H9 (cell line): Measurements from ENCODE around the gene ZNF385D. TPM values are rescaled to one million over a fixed set of nuclear protein-coding genes. Genes with fewer than 3 reads are reported as not detected.

Experiments used
- DNase-seq: peaks from one replicate; pipeline ENCODE4 v3.0.0-alpha.2; 2017
- H2AFZ ChIP-seq: one replicate; pipeline ENCODE4 v1.6.1; 2013; ENCODE audit warnings: mild to moderate bottlenecking, low read length, control low read depth, moderate library complexity
- H2AK5ac ChIP-seq: 2 replicates; pipeline ENCODE4 v1.6.1; 2013; ENCODE audit warnings: low read length, control low read depth, mixed read lengths; ENCODE audit not compliant: insufficient read length
- H2BK120ac ChIP-seq: one replicate; pipeline ENCODE4 v1.6.1; 2013; ENCODE audit warnings: low read depth, mild to moderate bottlenecking, low read length, control low read depth, inconsistent platforms; ENCODE audit not compliant: poor library complexity, severe bottlenecking
- H2BK12ac ChIP-seq: 2 replicates; pipeline ENCODE4 v1.6.1; 2013; ENCODE audit warnings: low read length, control low read depth, mixed read lengths, low read depth; ENCODE audit not compliant: insufficient read length
- H2BK15ac ChIP-seq: 2 replicates; pipeline ENCODE4 v1.6.1; 2013; ENCODE audit warnings: low read depth, low read length, control low read depth
- H2BK20ac ChIP-seq: one replicate; pipeline ENCODE4 v1.6.1; 2013; ENCODE audit warnings: low read depth, mild to moderate bottlenecking, low read length, control low read depth, inconsistent platforms; ENCODE audit not compliant: poor library complexity, severe bottlenecking
- H2BK5ac ChIP-seq: 2 replicates; pipeline ENCODE4 v1.6.1; 2013; ENCODE audit warnings: low read length, control low read depth, mixed read lengths; ENCODE audit not compliant: insufficient read length
- H3K14ac ChIP-seq: 2 replicates; pipeline ENCODE4 v1.6.1; 2013; ENCODE audit warnings: low read length, control low read depth; ENCODE audit not compliant: insufficient read depth
- H3K18ac ChIP-seq: 2 replicates; pipeline ENCODE4 v1.6.1; 2013; ENCODE audit warnings: low read depth, mild to moderate bottlenecking, mixed read lengths, low read length, control low read depth; ENCODE audit not compliant: insufficient read length
- H3K23ac ChIP-seq: 2 replicates; pipeline ENCODE4 v1.6.1; 2013; ENCODE audit warnings: low read length, control low read depth, mixed read lengths, low read depth; ENCODE audit not compliant: insufficient read length
- H3K23me2 ChIP-seq: 2 replicates; pipeline ENCODE4 v1.6.1; 2013; ENCODE audit warnings: low read depth, mild to moderate bottlenecking, mixed read lengths, low read length, control low read depth; ENCODE audit not compliant: insufficient read length, poor library complexity, severe bottlenecking
- H3K27ac ChIP-seq: 2 replicates; pipeline ENCODE4 v1.5.1; 2013; ENCODE audit warnings: low read length, control low read depth, mixed read lengths, low read depth; ENCODE audit not compliant: insufficient read length
- H3K27me3 ChIP-seq: 2 replicates; pipeline ENCODE4 v1.6.1; 2013; ENCODE audit warnings: low read length, control low read depth, inconsistent platforms; ENCODE audit not compliant: insufficient read depth
- H3K4ac ChIP-seq: 2 replicates; pipeline ENCODE4 v1.6.1; 2013; ENCODE audit warnings: low read depth, mild to moderate bottlenecking, control low read depth, inconsistent platforms, low read length, moderate library complexity
- H3K4me1 ChIP-seq: 2 replicates; pipeline ENCODE4 v1.6.1; 2013; ENCODE audit warnings: low read length, control low read depth, inconsistent platforms; ENCODE audit not compliant: insufficient read depth
- H3K4me2 ChIP-seq: 2 replicates; pipeline ENCODE4 v1.6.1; 2013; ENCODE audit warnings: low read length, control low read depth, mixed read lengths; ENCODE audit not compliant: insufficient read length, insufficient read depth
- H3K56ac ChIP-seq: 2 replicates; pipeline ENCODE4 v1.6.1; 2013; ENCODE audit warnings: low read depth, mild to moderate bottlenecking, mixed read lengths, low read length, control low read depth; ENCODE audit not compliant: insufficient read length
- H3K79me1 ChIP-seq: 2 replicates; pipeline ENCODE4 v1.6.1; 2013; ENCODE audit warnings: low read depth, mild to moderate bottlenecking, moderate library complexity, low read length, control low read depth, inconsistent platforms; ENCODE audit not compliant: insufficient read depth, poor library complexity, severe bottlenecking
- H3K79me2 ChIP-seq: 2 replicates; pipeline ENCODE4 v1.6.1; 2013; ENCODE audit warnings: low read length, control low read depth, inconsistent platforms; ENCODE audit not compliant: insufficient read depth
- H3K9ac ChIP-seq: 2 replicates; pipeline ENCODE4 v1.6.1; 2013; ENCODE audit warnings: low read length, control low read depth, mixed read lengths; ENCODE audit not compliant: insufficient read length; ENCODE audit errors: extremely low read depth
- H3K9me3 ChIP-seq: one replicate; pipeline ENCODE4 v1.6.1; 2013; ENCODE audit warnings: low read depth, low read length, inconsistent platforms; ENCODE audit not compliant: control insufficient read depth
- H3T11ph ChIP-seq: one replicate; pipeline ENCODE4 v1.6.1; 2013; ENCODE audit warnings: mild to moderate bottlenecking, low read length, control low read depth, inconsistent platforms
- H4K20me1 ChIP-seq: one replicate; pipeline ENCODE4 v1.6.1; 2013; ENCODE audit not compliant: control insufficient read depth, insufficient read length, insufficient read depth
- H4K5ac ChIP-seq: 2 replicates; pipeline ENCODE4 v1.6.1; 2013; ENCODE audit warnings: low read depth, mild to moderate bottlenecking, mixed read lengths, low read length, control low read depth; ENCODE audit not compliant: insufficient read length
- H4K8ac ChIP-seq: replicated peaks from 2 replicates; pipeline ENCODE4 v1.6.1; 2013; ENCODE audit warnings: low read length, control low read depth, mixed read lengths, low read depth; ENCODE audit not compliant: insufficient read length
- H4K91ac ChIP-seq: 2 replicates; pipeline ENCODE4 v1.6.1; 2013; ENCODE audit warnings: low read depth, mild to moderate bottlenecking, moderate library complexity, mixed read lengths, low read length, control low read depth; ENCODE audit not compliant: insufficient read length
- H3K27ac Mint-ChIP-seq, 3 experiments: 2 replicates in 2 of 3; 3 replicates in 1 of 3; pipeline ENCODE4 v1.8.0; 2020 to 2021; ENCODE audit warnings: mixed read lengths in 3 of 3, mild to moderate bottlenecking in 1 of 3, moderate library complexity in 1 of 3
- H3K27me3 Mint-ChIP-seq: 2 replicates; pipeline ENCODE4 v1.8.0; 2021; ENCODE audit warnings: low read depth, mild to moderate bottlenecking, moderate library complexity, mixed read lengths
- H3K36me3 Mint-ChIP-seq, 3 experiments: 2 replicates in 2 of 3; 3 replicates in 1 of 3; pipeline ENCODE4 v1.8.0; 2020 to 2021; ENCODE audit warnings: low read depth in 3 of 3, mixed read lengths in 3 of 3; ENCODE audit not compliant: insufficient read depth in 1 of 3
- H3K4me1 Mint-ChIP-seq, 2 experiments: 2 replicates each; pipeline ENCODE4 v1.8.0; 2020; ENCODE audit warnings: mixed read lengths in 2 of 2
- H3K4me3 Mint-ChIP-seq, 2 experiments: 2 replicates in 1 of 2; 3 replicates in 1 of 2; pipeline ENCODE4 v1.8.0; 2020 to 2021; ENCODE audit warnings: mild to moderate bottlenecking in 2 of 2, mixed read lengths in 2 of 2, moderate library complexity in 1 of 2
- H3K9me3 Mint-ChIP-seq, 2 experiments: 2 replicates in 1 of 2; 3 replicates in 1 of 2; pipeline ENCODE4 v1.8.0; 2020; ENCODE audit warnings: mild to moderate bottlenecking in 2 of 2, mixed read lengths in 2 of 2, moderate library complexity in 1 of 2
- WGBS: extraction: QIAGEN DNeasy Blood & Tissue Kit; methylation state at CpG from one replicate; pipeline ENCODE4 v1.1.7; 2013; ENCODE audit warnings: missing lambda C conversion rate, low lambda C conversion rate, mixed read lengths; ENCODE audit not compliant: insufficient read length; ENCODE audit errors: extremely low coverage; 5-methylcytosine and 5-hydroxymethylcytosine counted together
- total RNA-seq: library from RNA; stranded (reverse); gene quantifications from 2 replicates; pipeline ENCODE4 v1.2.1, GENCODE V29; 2021
- TF ChIP-seq, protein P1 (sequence below): fragments of 200-600 bp; sonication (generic); conservative IDR thresholded peaks from 3 replicates; pipeline ENCODE4 v1.8.0; 2021; ENCODE audit warnings: antibody characterized with exemption, mild to moderate bottlenecking

The ZNF385D gene
- total RNA-seq, 1 experiment from 2014 or later: 1.5 TPM

GRCh38 chr3:21643752-21644151, 107.3 kb downstream of the ZNF385D start:
- Histone ChIP-seq H4K8ac (no peak overlapping the region), H2BK120ac (no peak overlapping the region), H4K5ac (no peak overlapping the region), H3K23ac (no peak overlapping the region), H3K79me2 (no peaks in the 10 kb centered on the region), H3K27me3 (no peaks in the 10 kb centered on the region), H3K4me1 (peaks cover 3% of the 10 kb centered on the region; the same call in 1 of the 2 replicates), H3K9me3 (no peaks in the 10 kb centered on the region), H3T11ph (no peak overlapping the region), H3K9ac (no peak overlapping the region), H3K18ac (no peak overlapping the region), H2AK5ac (no peak overlapping the region), H2AFZ (no peak overlapping the region), H3K4me2 (no peak overlapping the region), H3K56ac (no peak overlapping the region), H2BK15ac (no peak overlapping the region), H3K79me1 (no peaks in the 10 kb centered on the region), H4K20me1 (no peaks in the 10 kb centered on the region), H4K91ac (no peak overlapping the region), H3K14ac (no peak overlapping the region), H3K4ac (no peak overlapping the region), H2BK20ac (no peak overlapping the region), H2BK5ac (no peak overlapping the region), H3K23me2 (no peaks in the 10 kb centered on the region), H2BK12ac (no peak overlapping the region), H3K27ac (no peak overlapping the region)
- H3K27me3 Mint-ChIP-seq: no peaks in the 10 kb centered on the region
- TF ChIP-seq, protein P1, sequence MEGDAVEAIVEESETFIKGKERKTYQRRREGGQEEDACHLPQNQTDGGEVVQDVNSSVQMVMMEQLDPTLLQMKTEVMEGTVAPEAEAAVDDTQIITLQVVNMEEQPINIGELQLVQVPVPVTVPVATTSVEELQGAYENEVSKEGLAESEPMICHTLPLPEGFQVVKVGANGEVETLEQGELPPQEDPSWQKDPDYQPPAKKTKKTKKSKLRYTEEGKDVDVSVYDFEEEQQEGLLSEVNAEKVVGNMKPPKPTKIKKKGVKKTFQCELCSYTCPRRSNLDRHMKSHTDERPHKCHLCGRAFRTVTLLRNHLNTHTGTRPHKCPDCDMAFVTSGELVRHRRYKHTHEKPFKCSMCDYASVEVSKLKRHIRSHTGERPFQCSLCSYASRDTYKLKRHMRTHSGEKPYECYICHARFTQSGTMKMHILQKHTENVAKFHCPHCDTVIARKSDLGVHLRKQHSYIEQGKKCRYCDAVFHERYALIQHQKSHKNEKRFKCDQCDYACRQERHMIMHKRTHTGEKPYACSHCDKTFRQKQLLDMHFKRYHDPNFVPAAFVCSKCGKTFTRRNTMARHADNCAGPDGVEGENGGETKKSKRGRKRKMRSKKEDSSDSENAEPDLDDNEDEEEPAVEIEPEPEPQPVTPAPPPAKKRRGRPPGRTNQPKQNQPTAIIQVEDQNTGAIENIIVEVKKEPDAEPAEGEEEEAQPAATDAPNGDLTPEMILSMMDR: no peak
- H3K4me3 Mint-ChIP-seq: no peak overlapping the region
- no peak for DNase-seq
- no CpG with 5 or more reads among the region's 2 CpGs for WGBS
- 0 out of 7 replicates have a peak, but pooled peaks cover 0 to 3% (median 0%) of the 10 kb centered on the region in 3 experiments for H3K36me3 Mint-ChIP-seq
- peaks cover 15% of the 10 kb centered on the region in 2 experiments for H3K4me1 Mint-ChIP-seq
- no peaks in the 10 kb centered on the region; a peak in 2 of 5 replicates for H3K9me3 Mint-ChIP-seq
- H3K27ac Mint-ChIP-seq: no peak overlapping the region
